NCI-H2196 treated with DMSO at 0.1 percent for 48 hours (cell line): Measurements from ENCODE around the gene SBK3.
"Not testable (repeated sequence)": the region's sequence is repeated elsewhere in the genome, so short reads cannot be mapped to it uniquely, and the experiment has no call there.

Experiments
- DNase-seq: peaks from one replicate; lab custom pipeline; 2025; ENCODE audit not compliant: unreplicated experiment; lab: John Stamatoyannopoulos, UW

The SBK3 gene

GRCh38 chr19:55519451-55520311 lies 25.7 kb downstream of the SBK3 start:
- DNase-seq, result peak; percentile 47

GRCh38 chr19:55516878-55517620 lies 28.3 kb downstream of the SBK3 start:
- DNase-seq, result peak; percentile 89

- no peak for DNase-seq
Observed at GRCh38 chr19:55508120-55508519, 37.2 kb downstream of the SBK3 start.

- DNase-seq, result no peak
Observed at GRCh38 chr19:55504981-55505380, 40.4 kb downstream of the SBK3 start.

GRCh38 chr19:55504252-55504603 lies 41.1 kb downstream of the SBK3 start:
- DNase-seq, result no peak

GRCh38 chr19:55503502-55504251 lies 41.7 kb downstream of the SBK3 start:
- DNase-seq, result peak; percentile 87

- DNase-seq, result no peak
Observed at GRCh38 chr19:55503157-55503501, 42.2 kb downstream of the SBK3 start.

GRCh38 chr19:55502197-55502952 lies 43.0 kb downstream of the SBK3 start:
- DNase-seq, result no peak

GRCh38 chr19:55500368-55500952 lies 44.9 kb downstream of the SBK3 start:
- no peak for DNase-seq

- DNase-seq, result no peak
Observed at GRCh38 chr19:55498246-55498840, 47.0 kb downstream of the SBK3 start.

- no peak for DNase-seq
Observed at GRCh38 chr19:55497763-55498162, 47.6 kb downstream of the SBK3 start.

- not testable (repeated sequence) for DNase-seq
Observed at GRCh38 chr19:55496820-55497219, 48.5 kb downstream of the SBK3 start.

- DNase-seq, result no peak
Observed at GRCh38 chr19:55495646-55496349, 49.5 kb downstream of the SBK3 start.

GRCh38 chr19:55494172-55494761 lies 51.1 kb downstream of the SBK3 start:
- DNase-seq, result no peak

- DNase-seq, result no peak
Observed at GRCh38 chr19:55493645-55494171, 51.6 kb downstream of the SBK3 start.

GRCh38 chr19:55493052-55493644 lies 52.2 kb downstream of the SBK3 start:
- no peak for DNase-seq

GRCh38 chr19:55492362-55492944 lies 52.9 kb downstream of the SBK3 start:
- DNase-seq, result peak; percentile 78
